SK-N-SH (cell line): Measurements from ENCODE around the gene ENTR1. TPM values are rescaled to one million over a fixed set of nuclear protein-coding genes. Genes with fewer than 3 reads are reported as not detected.

ENCODE experiments used
- CTCF ChIA-PET: fragments of 300-600, 350-600 bp; formaldehyde crosslinking; extraction: SDS; loops from one replicate; lab custom pipeline; 2021; lab: Yijun Ruan, JAX
- POLR2A ChIA-PET: fragments of 350-600 bp; sonication (Branson Sonifier 250); formaldehyde crosslinking; extraction: SDS; loops from one replicate; lab custom pipeline; 2020; ENCODE audit warnings: antibody characterized with exemption, inconsistent platforms; lab: Yijun Ruan, JAX
- DNase-seq: peaks from one replicate; pipeline ENCODE4 v3.0.0; 2012
- H2AFZ ChIP-seq: fragments of 200-600 bp; sonication (generic); 2 replicates; pipeline ENCODE4 v1.8.1; 2016; ENCODE audit warnings: antibody characterized with exemption, mild to moderate bottlenecking, low read depth
- H3F3A ChIP-seq: fragments of 200-600 bp; sonication (generic); replicated peaks from 2 replicates; pipeline ENCODE3; 2016; ENCODE audit warnings: antibody characterized with exemption, mild to moderate bottlenecking; ENCODE audit not compliant: insufficient read depth
- H3K27ac ChIP-seq, 2 experiments: fragments of 200-500 bp in 1 of 2; fragments of 200-600 bp in 1 of 2; sonication (Bioruptor generic) in 1 of 2; sonication (generic), shearing (Covaris generic) in 1 of 2; 2 replicates each; pipeline versions ENCODE4 v1.5.1 to v1.6.1; 2014 to 2016; ENCODE audit warnings: low read depth in 2 of 2, inconsistent platforms in 1 of 2, low read length in 1 of 2, mild to moderate bottlenecking in 1 of 2, mixed read lengths in 1 of 2
- H3K27me3 ChIP-seq: fragments of 200-600 bp; sonication (generic), shearing (Covaris generic); 2 replicates; pipeline ENCODE4 v1.6.1; 2016; ENCODE audit warnings: mixed run types; ENCODE audit not compliant: insufficient read depth
- H3K36me3 ChIP-seq, 2 experiments: fragments of 200-500 bp in 1 of 2; fragments of 200-600 bp in 1 of 2; sonication (Bioruptor generic) in 1 of 2; sonication (generic) in 1 of 2; replicated peaks in 1 of 2; 2 replicates each; pipeline versions ENCODE3 to v1.5.1; 2014 to 2016; ENCODE audit warnings: low read length in 1 of 2, mild to moderate bottlenecking in 1 of 2; ENCODE audit not compliant: insufficient read depth in 2 of 2, control insufficient read depth in 1 of 2
- H3K4me1 ChIP-seq, 2 experiments: fragments of 200-500 bp in 1 of 2; fragments of 200-600 bp in 1 of 2; sonication (Bioruptor generic) in 1 of 2; sonication (generic), shearing (Covaris generic) in 1 of 2; 2 replicates each; pipeline versions ENCODE4 v1.5.1 to v1.6.1; 2014 to 2016; ENCODE audit warnings: low read depth in 1 of 2, low read length in 1 of 2, mixed run types in 1 of 2; ENCODE audit not compliant: insufficient read depth in 2 of 2, control insufficient read depth in 1 of 2
- H3K4me2 ChIP-seq: fragments of 200-600 bp; sonication (generic), shearing (Covaris generic); 2 replicates; pipeline ENCODE4 v1.6.1; 2017; ENCODE audit warnings: mixed run types
- H3K4me3 ChIP-seq, 2 experiments: fragments of 200-500 bp in 1 of 2; fragments of 200-600 bp in 1 of 2; sonication (Bioruptor generic) in 1 of 2; sonication (generic), shearing (Covaris generic) in 1 of 2; 2 replicates each; pipeline versions ENCODE4 v1.5.1 to v1.8.1; 2014 to 2016; ENCODE audit warnings: low read depth in 2 of 2, inconsistent platforms in 1 of 2, low read length in 1 of 2, mild to moderate bottlenecking in 1 of 2, mixed read lengths in 1 of 2, moderate library complexity in 1 of 2
- H3K79me2 ChIP-seq: fragments of 200-600 bp; sonication (generic); 2 replicates; pipeline ENCODE4 v1.8.1; 2017; ENCODE audit warnings: mild to moderate bottlenecking; ENCODE audit not compliant: insufficient read depth
- H3K9ac ChIP-seq: fragments of 200-600 bp; sonication (generic); 2 replicates; pipeline ENCODE4 v1.6.1; 2017; ENCODE audit warnings: mixed run types
- H3K9me2 ChIP-seq: fragments of 200-600 bp; sonication (generic); 2 replicates; pipeline ENCODE4 v1.6.1; 2017; ENCODE audit warnings: mixed run types
- H3K9me3 ChIP-seq: fragments of 200-600 bp; sonication (generic); 2 replicates; pipeline ENCODE4 v1.6.1; 2017; ENCODE audit warnings: mixed run types, mild to moderate bottlenecking, moderate library complexity
- H4K20me1 ChIP-seq: fragments of 200-600 bp; sonication (generic); 2 replicates; pipeline ENCODE4 v1.6.1; 2017; ENCODE audit warnings: mild to moderate bottlenecking, mixed run types; ENCODE audit not compliant: insufficient read depth
- ELF1 ChIP-seq: IDR thresholded peaks from 2 replicates; pipeline ENCODE4 v1.4.0; 2012
- FOXJ3 ChIP-seq: sonication (generic); formaldehyde crosslinking; IDR thresholded peaks from 2 replicates; pipeline ENCODE4 v1.5.1; 2020; ENCODE audit warnings: mild to moderate bottlenecking, missing genetic modification reagents
- FOXM1 ChIP-seq: IDR thresholded peaks from 2 replicates; pipeline ENCODE4 v1.4.0; 2012; ENCODE audit warnings: low read depth, mild to moderate bottlenecking
- GATA2 ChIP-seq: sonication (generic); formaldehyde crosslinking; IDR thresholded peaks from 2 replicates; pipeline ENCODE4 v1.5.0; 2020; ENCODE audit warnings: mild to moderate bottlenecking, missing genetic modification reagents
- JUND ChIP-seq: IDR thresholded peaks from 2 replicates; pipeline ENCODE4 v1.4.0; 2012
- MEF2A ChIP-seq: IDR thresholded peaks from 2 replicates; pipeline ENCODE4 v1.4.0; 2012; ENCODE audit warnings: low read depth, borderline replicate concordance
- NRF1 ChIP-seq: IDR thresholded peaks from 2 replicates; pipeline ENCODE4 v1.6.1; 2012; ENCODE audit warnings: low read depth, mild to moderate bottlenecking, low read length
- RAD21 ChIP-seq: IDR thresholded peaks from 2 replicates; pipeline ENCODE4 v1.6.1; 2012; ENCODE audit warnings: mild to moderate bottlenecking, low read length
- RCOR1 ChIP-seq: fragments of 150-350 bp; IDR thresholded peaks from 2 replicates; pipeline ENCODE4 v1.6.1; 2017; ENCODE audit warnings: antibody characterized with exemption, low read length
- SIN3A ChIP-seq: IDR thresholded peaks from 2 replicates; pipeline ENCODE4 v1.6.1; 2012; ENCODE audit warnings: low read depth, mild to moderate bottlenecking, low read length, moderate library complexity, borderline replicate concordance
- TCF12 ChIP-seq: IDR thresholded peaks from 2 replicates; pipeline ENCODE4 v1.4.0; 2012
- WGBS: methylation state at CpG from one replicate; pipeline ENCODE4 v1.1.6; 2017; ENCODE audit warnings: low lambda C conversion rate; 5-methylcytosine and 5-hydroxymethylcytosine counted together
- polyA plus RNA-seq, 3 experiments: library from polyadenylated mRNA; depleted of rRNA; stranded (reverse); fragments of >200 nt; gene quantifications; 2 replicates each; pipeline ENCODE4 v1.2.3, GENCODE V29; 2012
- TF ChIP-seq, protein P1 (sequence below): fragments of 150-350 bp; IDR thresholded peaks from 2 replicates; pipeline ENCODE4 v1.6.1; 2016; ENCODE audit warnings: mild to moderate bottlenecking, low read depth, low read length
- TF ChIP-seq, protein P2 (sequence below): IDR thresholded peaks from 2 replicates; pipeline ENCODE4 v1.4.0; 2012; ENCODE audit warnings: low read depth, borderline replicate concordance
- TF ChIP-seq, protein P3 (sequence below): fragments of 200-600 bp; sonication (generic); IDR thresholded peaks from 2 replicates; pipeline ENCODE4 v1.6.1; 2017; ENCODE audit warnings: antibody characterized with exemption, mild to moderate bottlenecking, moderate library complexity

The ENTR1 gene
- polyA plus RNA-seq, 1 of the 3 experiments (the other 2 are of a cell fraction), result 71.3 TPM

DNA sequence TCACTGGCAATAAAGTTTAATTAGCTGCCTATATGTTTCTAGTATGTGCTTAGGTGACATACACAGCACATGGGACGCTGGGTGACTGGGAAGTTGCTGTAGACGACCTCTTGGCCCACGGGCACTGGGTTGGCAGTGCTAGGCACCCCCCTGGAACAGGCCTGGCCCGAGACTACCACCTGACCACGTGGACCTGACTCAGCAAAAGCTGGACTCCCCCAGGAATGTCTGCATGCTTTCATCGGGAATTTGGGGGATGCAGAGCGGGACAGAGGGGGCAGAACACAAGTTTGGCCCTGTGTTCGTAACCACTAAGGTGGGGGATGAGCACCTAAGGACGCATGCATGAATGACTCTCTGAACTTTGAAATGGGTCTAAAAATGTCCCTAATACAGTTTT is 45.8 kb upstream of the ENTR1 start:
- no peak for DNase-seq
- Histone ChIP-seq H3K36me3 (peaks cover 48 to 76% of the 10 kb centered on the region in 2 experiments), H3K79me2 (peaks cover 8% of the 10 kb centered on the region), H3K27ac (no peak overlapping the region), H2AFZ (no peak overlapping the region), H3K9me3 (no peaks in the 10 kb centered on the region)
- TF ChIP-seq NRF1, result no peak
- TF ChIP-seq, protein P1, sequence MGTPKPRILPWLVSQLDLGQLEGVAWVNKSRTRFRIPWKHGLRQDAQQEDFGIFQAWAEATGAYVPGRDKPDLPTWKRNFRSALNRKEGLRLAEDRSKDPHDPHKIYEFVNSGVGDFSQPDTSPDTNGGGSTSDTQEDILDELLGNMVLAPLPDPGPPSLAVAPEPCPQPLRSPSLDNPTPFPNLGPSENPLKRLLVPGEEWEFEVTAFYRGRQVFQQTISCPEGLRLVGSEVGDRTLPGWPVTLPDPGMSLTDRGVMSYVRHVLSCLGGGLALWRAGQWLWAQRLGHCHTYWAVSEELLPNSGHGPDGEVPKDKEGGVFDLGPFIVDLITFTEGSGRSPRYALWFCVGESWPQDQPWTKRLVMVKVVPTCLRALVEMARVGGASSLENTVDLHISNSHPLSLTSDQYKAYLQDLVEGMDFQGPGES, result no peak
- TF ChIP-seq, all 33 proteins: peak for 0
- H3K9ac ChIP-seq, result no peak overlapping the region
- POLR2A ChIA-PET, result no interaction called here
- H3K9me2 ChIP-seq, result no peaks in the 10 kb centered on the region
- no peaks in the 10 kb centered on the region for H3F3A ChIP-seq
- H3K27me3 ChIP-seq, result no peaks in the 10 kb centered on the region
- no peak overlapping the region for H3K4me2 ChIP-seq
- H3K4me3 ChIP-seq, result no peak overlapping the region
- no peaks in the 10 kb centered on the region for H3K4me1 ChIP-seq
- H4K20me1 ChIP-seq, result no peaks in the 10 kb centered on the region
- 75% methylated on average over 4 of the region's 9 CpGs for WGBS
- CTCF ChIA-PET, result interaction anchor here (0.7 kb wide), 1 partner anchor 16 kb away, joined by 3 read pairs; no protein-coding TSS in a partner anchor

DNA sequence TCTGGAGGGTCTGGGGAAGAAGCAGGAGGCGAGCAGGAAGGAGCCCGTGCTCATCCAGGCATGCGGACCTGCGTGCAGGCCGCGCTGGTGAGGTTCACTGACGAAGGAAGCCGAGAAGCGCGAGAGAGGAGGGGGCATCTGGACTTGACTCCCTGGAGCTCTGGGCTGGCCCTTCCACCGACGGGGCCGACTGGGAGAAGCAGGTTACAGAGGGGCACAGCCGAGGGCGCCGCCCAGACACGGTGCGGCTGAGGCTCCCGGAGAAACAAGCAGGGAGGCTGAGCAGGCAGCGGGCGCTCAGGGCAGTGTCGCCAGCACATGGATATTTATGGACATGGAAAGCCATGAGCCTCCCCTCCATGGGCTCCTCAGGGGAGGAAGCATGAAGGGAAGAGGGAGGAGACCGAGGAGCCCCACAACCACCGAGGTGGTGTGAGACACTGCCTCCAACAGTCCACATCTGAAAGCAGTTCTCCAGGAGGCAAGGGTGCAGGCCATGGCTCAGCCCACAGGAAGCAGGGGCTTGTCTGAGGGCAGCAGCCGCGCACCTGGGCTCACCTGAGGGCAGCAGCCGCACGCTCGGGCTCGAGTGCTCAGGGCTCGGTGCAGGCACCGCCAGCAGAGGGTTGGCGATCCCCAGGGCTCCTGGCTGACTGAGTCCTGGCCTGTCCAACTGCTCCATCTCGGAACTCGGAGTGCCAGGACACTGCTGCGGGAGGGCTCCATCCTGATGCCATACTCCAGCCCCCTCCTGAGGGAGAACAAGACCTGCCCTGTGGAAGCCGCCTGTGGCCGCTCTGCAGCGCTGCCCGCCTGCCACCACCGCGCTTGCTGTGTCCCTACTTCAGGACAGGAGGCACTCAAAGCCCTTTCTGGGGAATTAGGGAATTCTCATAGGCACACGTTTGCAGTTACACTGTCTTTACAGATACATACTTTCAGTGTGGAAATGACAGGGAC is 44.9 kb upstream of the ENTR1 start:
- ChIA-PET CTCF (interaction anchor here (0.7 kb wide), 1 partner anchor 15 kb away, joined by 3 read pairs; no protein-coding TSS in a partner anchor), POLR2A (no interaction called here)
- Histone ChIP-seq H3K9me3 (no peaks in the 10 kb centered on the region), H3K4me2 (no peak overlapping the region), H3K9ac (no peak overlapping the region), H3K4me3 (no peak overlapping the region), H3K79me2 (no peaks in the 10 kb centered on the region), H3K27ac (no peak overlapping the region), H3K4me1 (no peaks in the 10 kb centered on the region), H3F3A (no peaks in the 10 kb centered on the region), H4K20me1 (no peaks in the 10 kb centered on the region), H3K9me2 (no peaks in the 10 kb centered on the region), H3K36me3 (peaks cover 50 to 80% of the 10 kb centered on the region in 2 experiments), H3K27me3 (no peaks in the 10 kb centered on the region), H2AFZ (no peak overlapping the region)
- 94% methylated on average over 28 of the region's 43 CpGs for WGBS
- TF ChIP-seq FOXJ3 (CRISPR knock-in tag), result no peak
- TF ChIP-seq, protein P2, sequence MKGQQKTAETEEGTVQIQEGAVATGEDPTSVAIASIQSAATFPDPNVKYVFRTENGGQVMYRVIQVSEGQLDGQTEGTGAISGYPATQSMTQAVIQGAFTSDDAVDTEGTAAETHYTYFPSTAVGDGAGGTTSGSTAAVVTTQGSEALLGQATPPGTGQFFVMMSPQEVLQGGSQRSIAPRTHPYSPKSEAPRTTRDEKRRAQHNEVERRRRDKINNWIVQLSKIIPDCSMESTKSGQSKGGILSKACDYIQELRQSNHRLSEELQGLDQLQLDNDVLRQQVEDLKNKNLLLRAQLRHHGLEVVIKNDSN, result no peak
- DNase-seq, result no peak

DNA sequence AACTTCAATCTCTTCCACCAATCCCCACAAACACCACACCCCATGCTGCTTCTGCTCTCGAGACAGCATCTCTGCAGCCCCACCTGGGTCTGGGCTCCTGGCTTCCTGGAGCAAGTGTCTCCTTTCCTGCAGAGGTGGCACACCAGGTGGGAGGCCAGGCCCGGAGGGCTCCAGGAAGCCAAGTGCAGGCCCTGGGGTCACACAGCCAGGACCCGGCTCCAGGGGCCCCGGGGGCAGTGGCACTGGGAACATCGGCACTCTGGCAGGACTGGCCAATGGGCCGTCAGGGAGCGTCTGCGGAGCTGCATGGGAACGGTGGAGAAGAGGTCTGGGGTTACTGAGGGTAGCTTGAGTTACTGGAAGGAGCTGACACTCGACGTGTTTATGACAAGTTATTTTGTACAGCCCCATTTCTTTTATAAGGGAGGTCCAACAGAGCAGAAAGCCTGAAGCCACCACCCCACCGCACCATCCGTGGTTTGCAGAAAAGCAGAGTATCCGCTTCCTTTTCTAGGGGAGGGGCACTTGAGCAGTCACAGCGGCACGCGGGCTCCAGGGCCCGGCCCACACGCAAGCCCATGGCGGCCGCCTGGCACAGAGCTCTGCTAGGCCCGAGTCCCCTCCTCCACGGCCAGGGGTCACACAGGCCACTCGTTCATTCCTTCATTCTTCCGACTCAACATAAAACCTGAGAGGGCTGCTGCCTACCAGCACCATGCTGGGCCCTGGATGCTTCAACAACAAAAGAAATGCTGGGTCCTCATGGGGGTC is 43.8 kb upstream of the ENTR1 start:
- H3F3A ChIP-seq, result no peaks in the 10 kb centered on the region
- H3K9me2 ChIP-seq, result no peaks in the 10 kb centered on the region
- no peaks in the 10 kb centered on the region for H3K9me3 ChIP-seq
- H3K27me3 ChIP-seq, result no peaks in the 10 kb centered on the region
- no peak overlapping the region for H2AFZ ChIP-seq
- DNase-seq, result no peak
- H3K9ac ChIP-seq, result no peak overlapping the region
- no peak overlapping the region for H3K4me3 ChIP-seq
- H3K27ac ChIP-seq, result no peak overlapping the region
- 97% methylated on average over 17 of the region's 25 CpGs for WGBS
- ChIA-PET CTCF (interaction anchor here (0.6 to 3.5 kb wide), 3 partner anchors 14 to 91 kb away, joined by 3 to 14 read pairs (median 3); partner anchors contain the start of genes DNLZ and INPP5E), POLR2A (no interaction called here)
- H3K4me1 ChIP-seq, result no peaks in the 10 kb centered on the region
- no peaks in the 10 kb centered on the region for H4K20me1 ChIP-seq
- H3K79me2 ChIP-seq, result no peaks in the 10 kb centered on the region
- peaks cover 52 to 76% of the 10 kb centered on the region in 2 experiments for H3K36me3 ChIP-seq
- H3K4me2 ChIP-seq, result no peak overlapping the region
- TF ChIP-seq RCOR1 (no peak), SIN3A (no peak), TCF12 (no peak), RAD21 (no peak), FOXJ3 (CRISPR knock-in tag) (no peak), JUND (no peak), ELF1 (no peak), GATA2 (CRISPR knock-in tag) (no peak), FOXM1 (no peak), NRF1 (no peak), MEF2A (no peak)
- TF ChIP-seq, protein P3, sequence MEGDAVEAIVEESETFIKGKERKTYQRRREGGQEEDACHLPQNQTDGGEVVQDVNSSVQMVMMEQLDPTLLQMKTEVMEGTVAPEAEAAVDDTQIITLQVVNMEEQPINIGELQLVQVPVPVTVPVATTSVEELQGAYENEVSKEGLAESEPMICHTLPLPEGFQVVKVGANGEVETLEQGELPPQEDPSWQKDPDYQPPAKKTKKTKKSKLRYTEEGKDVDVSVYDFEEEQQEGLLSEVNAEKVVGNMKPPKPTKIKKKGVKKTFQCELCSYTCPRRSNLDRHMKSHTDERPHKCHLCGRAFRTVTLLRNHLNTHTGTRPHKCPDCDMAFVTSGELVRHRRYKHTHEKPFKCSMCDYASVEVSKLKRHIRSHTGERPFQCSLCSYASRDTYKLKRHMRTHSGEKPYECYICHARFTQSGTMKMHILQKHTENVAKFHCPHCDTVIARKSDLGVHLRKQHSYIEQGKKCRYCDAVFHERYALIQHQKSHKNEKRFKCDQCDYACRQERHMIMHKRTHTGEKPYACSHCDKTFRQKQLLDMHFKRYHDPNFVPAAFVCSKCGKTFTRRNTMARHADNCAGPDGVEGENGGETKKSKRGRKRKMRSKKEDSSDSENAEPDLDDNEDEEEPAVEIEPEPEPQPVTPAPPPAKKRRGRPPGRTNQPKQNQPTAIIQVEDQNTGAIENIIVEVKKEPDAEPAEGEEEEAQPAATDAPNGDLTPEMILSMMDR, result no peak
- TF ChIP-seq, protein P1, result no peak
